DOHH2 (cell line): ENCODE measurements around the gene SMIM5.

Source experiments
- H3F3A ChIP-seq: fragments of 200-600 bp; sonication (generic), shearing (Covaris generic); 2 replicates; pipeline ENCODE4 v1.6.0; 2016; ENCODE audit warnings: antibody characterized with exemption, mild to moderate bottlenecking; ENCODE audit not compliant: control insufficient read depth, insufficient read depth
- H3K27ac ChIP-seq: fragments of 200-600 bp; sonication (generic); 2 replicates; pipeline ENCODE4 v1.5.1; 2014; ENCODE audit warnings: low read depth, mild to moderate bottlenecking, low read length, moderate library complexity
- H3K27me3 ChIP-seq: fragments of 200-600 bp; sonication (generic); 2 replicates; pipeline ENCODE4 v1.6.1; 2014; ENCODE audit warnings: mild to moderate bottlenecking, low read length, mixed read lengths; ENCODE audit not compliant: control insufficient read depth
- H3K36me3 ChIP-seq: fragments of 200-600 bp; sonication (generic); 2 replicates; pipeline ENCODE4 v1.6.1; 2014; ENCODE audit warnings: mild to moderate bottlenecking, low read length, moderate library complexity, mixed read lengths; ENCODE audit not compliant: control insufficient read depth
- H3K4me1 ChIP-seq: fragments of 200-600 bp; sonication (generic); 2 replicates; pipeline ENCODE4 v1.6.1; 2014; ENCODE audit warnings: mild to moderate bottlenecking, low read length, mixed read lengths; ENCODE audit not compliant: control insufficient read depth
- H3K4me2 ChIP-seq: fragments of 200-600 bp; sonication (generic); 2 replicates; pipeline ENCODE4 v1.6.0; 2014; ENCODE audit warnings: mild to moderate bottlenecking, low read length, moderate library complexity
- H3K4me3 ChIP-seq: fragments of 200-600 bp; sonication (generic); 2 replicates; pipeline ENCODE4 v1.5.1; 2014; ENCODE audit warnings: mild to moderate bottlenecking, low read length, mixed read lengths
- H3K79me2 ChIP-seq: fragments of 200-600 bp; sonication (generic); 2 replicates; pipeline ENCODE4 v1.6.1; 2014; ENCODE audit warnings: mild to moderate bottlenecking, low read length, mixed read lengths; ENCODE audit not compliant: control insufficient read depth
- H3K9me2 ChIP-seq: fragments of 200-600 bp; sonication (generic); replicated peaks from 2 replicates; pipeline ENCODE4 v1.6.1; 2014; ENCODE audit warnings: mild to moderate bottlenecking, low read length, mixed read lengths; ENCODE audit not compliant: control insufficient read depth
- H3K9me3 ChIP-seq: fragments of 200-600 bp; sonication (generic); 2 replicates; pipeline ENCODE4 v1.6.1; 2014; ENCODE audit warnings: antibody characterized with exemption, low read length, mixed read lengths; ENCODE audit not compliant: control insufficient read depth, insufficient read depth
- H4K20me1 ChIP-seq: fragments of 200-600 bp; sonication (generic); 2 replicates; pipeline ENCODE4 v1.6.0; 2014; ENCODE audit warnings: low read depth, mild to moderate bottlenecking, antibody characterized with exemption, low read length, moderate library complexity; ENCODE audit not compliant: control insufficient read depth, insufficient read depth
- CTCF ChIP-seq: fragments of 200-600 bp; sonication (generic); IDR thresholded peaks from one replicate; pipeline ENCODE4 v1.5.1; 2014; ENCODE audit warnings: antibody characterized with exemption, mild to moderate bottlenecking, low read depth, low read length; ENCODE audit not compliant: poor library complexity, severe bottlenecking
- EZH2phosphoT487 ChIP-seq: fragments of 200-600 bp; sonication (generic); IDR thresholded peaks from 2 replicates; pipeline ENCODE4 v1.6.1; 2017; ENCODE audit warnings: borderline replicate concordance, mild to moderate bottlenecking, antibody characterized with exemption, low read length, moderate library complexity, mixed read lengths

SMIM5 gene

GRCh38 chr17:75621489-75621888 lies 11.7 kb upstream of the SMIM5 start:
- TF ChIP-seq EZH2phosphoT487 (no peak), CTCF (no peak)
- no peak overlapping the region for H3K27ac ChIP-seq
- H3K36me3 ChIP-seq: peaks cover 5% of the 10 kb centered on the region; the same call in 1 of the 2 replicates
- H3K79me2 ChIP-seq: no peaks in the 10 kb centered on the region
- H3K4me1 ChIP-seq: peaks cover 6% of the 10 kb centered on the region
- H4K20me1 ChIP-seq: no peaks in the 10 kb centered on the region
- no peak overlapping the region for H3K4me3 ChIP-seq
- H3K9me2 ChIP-seq: no peaks in the 10 kb centered on the region
- H3K4me2 ChIP-seq: no peak overlapping the region
- no peaks in the 10 kb centered on the region for H3F3A ChIP-seq
- no peaks in the 10 kb centered on the region for H3K9me3 ChIP-seq
- no peaks in the 10 kb centered on the region for H3K27me3 ChIP-seq

- H3K27ac ChIP-seq: no peak overlapping the region
- H3K9me2 ChIP-seq: no peaks in the 10 kb centered on the region
Observed at GRCh38 chr17:75622076-75622475, 11.2 kb upstream of the SMIM5 start.

GRCh38 chr17:75622771-75623273 lies 10.4 kb upstream of the SMIM5 start:
- Histone ChIP-seq H3K9me3 (no peaks in the 10 kb centered on the region), H3K4me1 (peaks cover 16% of the 10 kb centered on the region)

More at GRCh38 chr17:75622076-75622475, 11.2 kb upstream of the SMIM5 start:
- Histone ChIP-seq H3K4me3 (no peak overlapping the region), H3K4me2 (no peak overlapping the region), H3K4me1 (peaks cover 11% of the 10 kb centered on the region), H3K79me2 (no peaks in the 10 kb centered on the region), H3K27me3 (no peaks in the 10 kb centered on the region), H3K36me3 (peaks cover 11% of the 10 kb centered on the region; the same call in 1 of the 2 replicates), H3F3A (no peaks in the 10 kb centered on the region), H4K20me1 (no peaks in the 10 kb centered on the region), H3K9me3 (no peaks in the 10 kb centered on the region)
- TF ChIP-seq CTCF: no peak
- no peak for TF ChIP-seq EZH2phosphoT487

More at GRCh38 chr17:75622771-75623273, 10.4 kb upstream of the SMIM5 start:
- H4K20me1 ChIP-seq: no peaks in the 10 kb centered on the region
- H3K27ac ChIP-seq: no peak overlapping the region
- H3F3A ChIP-seq: no peaks in the 10 kb centered on the region
- peaks cover 15% of the 10 kb centered on the region; the same call in 1 of the 2 replicates for H3K36me3 ChIP-seq
- TF ChIP-seq CTCF (no peak), EZH2phosphoT487 (no peak)
- H3K79me2 ChIP-seq: no peaks in the 10 kb centered on the region
- no peaks in the 10 kb centered on the region for H3K9me2 ChIP-seq
- H3K4me3 ChIP-seq: no peak overlapping the region
- H3K4me2 ChIP-seq: no peak overlapping the region
- H3K27me3 ChIP-seq: no peaks in the 10 kb centered on the region
